HCT116 (cell line): ENCODE measurements around the gene HOXB3.

ENCODE experiments used
- CEBPB ChIP-seq: IDR thresholded peaks from 2 replicates; pipeline ENCODE4 v1.6.1; 2012; ENCODE audit warnings: low read depth
- EZH2 ChIP-seq: fragments of 200-600 bp; sonication (generic); IDR thresholded peaks from 2 replicates; pipeline ENCODE4 v1.6.1; 2017; ENCODE audit warnings: antibody characterized with exemption, mixed run types
- MAX ChIP-seq: IDR thresholded peaks from 2 replicates; pipeline ENCODE4 v1.6.1; 2012
- POLR2A ChIP-seq: IDR thresholded peaks from 2 replicates; pipeline ENCODE4 v1.7.0; 2011; ENCODE audit warnings: borderline replicate concordance; ENCODE audit not compliant: insufficient read depth, insufficient read length; ENCODE audit errors: extremely low read depth
- POLR2AphosphoS5 ChIP-seq: IDR thresholded peaks from 2 replicates; pipeline ENCODE4 v1.6.1; 2011; ENCODE audit warnings: mild to moderate bottlenecking, low read depth, low read length, moderate library complexity
- RAD21 ChIP-seq: IDR thresholded peaks from 2 replicates; pipeline ENCODE4 v1.6.1; 2012; ENCODE audit warnings: low read depth, mild to moderate bottlenecking
- SIN3A ChIP-seq: IDR thresholded peaks from 2 replicates; pipeline ENCODE4 v1.6.1; 2012; ENCODE audit warnings: low read depth
- SP1 ChIP-seq: IDR thresholded peaks from 2 replicates; pipeline ENCODE4 v1.6.1; 2012; ENCODE audit warnings: low read depth
- SRF ChIP-seq: IDR thresholded peaks from 2 replicates; pipeline ENCODE4 v1.6.1; 2012; ENCODE audit warnings: low read depth
- ZFX ChIP-seq: fragments of 450-650 bp; IDR thresholded peaks from 2 replicates; pipeline ENCODE4 v1.6.1; 2017
- ZNF274 ChIP-seq: fragments of 200-500 bp; sonication (Bioruptor generic); IDR thresholded peaks from 2 replicates; pipeline ENCODE4 v1.6.1; 2014; ENCODE audit warnings: mild to moderate bottlenecking, low read depth, low read length, inconsistent platforms
- TF ChIP-seq, protein P1 (sequence below), 3 experiments: fragments of 200-600 bp in 1 of 3; sonication (generic) in 1 of 3; IDR thresholded peaks in 2 of 3; conservative IDR thresholded peaks in 1 of 3; 2 replicates each; pipeline ENCODE4 v1.5.1; 2012 to 2017; ENCODE audit warnings: low read depth in 2 of 3, low read length in 2 of 3, antibody characterized with exemption in 1 of 3, borderline replicate concordance in 1 of 3, control low read depth in 1 of 3, mild to moderate bottlenecking in 1 of 3, mixed read lengths in 1 of 3, mixed run types in 1 of 3, moderate library complexity in 1 of 3; ENCODE audit not compliant: insufficient read depth in 1 of 3
- TF ChIP-seq, protein P2 (sequence below): IDR thresholded peaks from 2 replicates; pipeline ENCODE4 v1.6.1; 2012; ENCODE audit warnings: low read depth

GRCh38 chr17:48563867-48564187 is 26.2 kb downstream of the HOXB3 start:
- TF ChIP-seq, protein P1, sequence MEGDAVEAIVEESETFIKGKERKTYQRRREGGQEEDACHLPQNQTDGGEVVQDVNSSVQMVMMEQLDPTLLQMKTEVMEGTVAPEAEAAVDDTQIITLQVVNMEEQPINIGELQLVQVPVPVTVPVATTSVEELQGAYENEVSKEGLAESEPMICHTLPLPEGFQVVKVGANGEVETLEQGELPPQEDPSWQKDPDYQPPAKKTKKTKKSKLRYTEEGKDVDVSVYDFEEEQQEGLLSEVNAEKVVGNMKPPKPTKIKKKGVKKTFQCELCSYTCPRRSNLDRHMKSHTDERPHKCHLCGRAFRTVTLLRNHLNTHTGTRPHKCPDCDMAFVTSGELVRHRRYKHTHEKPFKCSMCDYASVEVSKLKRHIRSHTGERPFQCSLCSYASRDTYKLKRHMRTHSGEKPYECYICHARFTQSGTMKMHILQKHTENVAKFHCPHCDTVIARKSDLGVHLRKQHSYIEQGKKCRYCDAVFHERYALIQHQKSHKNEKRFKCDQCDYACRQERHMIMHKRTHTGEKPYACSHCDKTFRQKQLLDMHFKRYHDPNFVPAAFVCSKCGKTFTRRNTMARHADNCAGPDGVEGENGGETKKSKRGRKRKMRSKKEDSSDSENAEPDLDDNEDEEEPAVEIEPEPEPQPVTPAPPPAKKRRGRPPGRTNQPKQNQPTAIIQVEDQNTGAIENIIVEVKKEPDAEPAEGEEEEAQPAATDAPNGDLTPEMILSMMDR (IDR thresholded peaks at IDR 0.05 in 2 of 3, conservative IDR thresholded peaks at IDR 0.05 in 1 of 3; ENCODE audit: borderline replicate concordance in 1 of 3, insufficient read depth in 1 of 3, low read depth in 2 of 3, low read length in 2 of 3): no peak
- TF ChIP-seq RAD21 (no peak), EZH2 (no peak), SRF (no peak), MAX (no peak), POLR2AphosphoS5 (no peak), POLR2A (no peak), ZFX (no peak), ZNF274 (no peak), SIN3A (no peak), SP1 (no peak), CEBPB (no peak)
- TF ChIP-seq, protein P2, sequence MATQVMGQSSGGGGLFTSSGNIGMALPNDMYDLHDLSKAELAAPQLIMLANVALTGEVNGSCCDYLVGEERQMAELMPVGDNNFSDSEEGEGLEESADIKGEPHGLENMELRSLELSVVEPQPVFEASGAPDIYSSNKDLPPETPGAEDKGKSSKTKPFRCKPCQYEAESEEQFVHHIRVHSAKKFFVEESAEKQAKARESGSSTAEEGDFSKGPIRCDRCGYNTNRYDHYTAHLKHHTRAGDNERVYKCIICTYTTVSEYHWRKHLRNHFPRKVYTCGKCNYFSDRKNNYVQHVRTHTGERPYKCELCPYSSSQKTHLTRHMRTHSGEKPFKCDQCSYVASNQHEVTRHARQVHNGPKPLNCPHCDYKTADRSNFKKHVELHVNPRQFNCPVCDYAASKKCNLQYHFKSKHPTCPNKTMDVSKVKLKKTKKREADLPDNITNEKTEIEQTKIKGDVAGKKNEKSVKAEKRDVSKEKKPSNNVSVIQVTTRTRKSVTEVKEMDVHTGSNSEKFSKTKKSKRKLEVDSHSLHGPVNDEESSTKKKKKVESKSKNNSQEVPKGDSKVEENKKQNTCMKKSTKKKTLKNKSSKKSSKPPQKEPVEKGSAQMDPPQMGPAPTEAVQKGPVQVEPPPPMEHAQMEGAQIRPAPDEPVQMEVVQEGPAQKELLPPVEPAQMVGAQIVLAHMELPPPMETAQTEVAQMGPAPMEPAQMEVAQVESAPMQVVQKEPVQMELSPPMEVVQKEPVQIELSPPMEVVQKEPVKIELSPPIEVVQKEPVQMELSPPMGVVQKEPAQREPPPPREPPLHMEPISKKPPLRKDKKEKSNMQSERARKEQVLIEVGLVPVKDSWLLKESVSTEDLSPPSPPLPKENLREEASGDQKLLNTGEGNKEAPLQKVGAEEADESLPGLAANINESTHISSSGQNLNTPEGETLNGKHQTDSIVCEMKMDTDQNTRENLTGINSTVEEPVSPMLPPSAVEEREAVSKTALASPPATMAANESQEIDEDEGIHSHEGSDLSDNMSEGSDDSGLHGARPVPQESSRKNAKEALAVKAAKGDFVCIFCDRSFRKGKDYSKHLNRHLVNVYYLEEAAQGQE: no peak
